GM13976 (cell line): ENCODE data around the gene KCMF1.

Experiments used
- DNase-seq: peaks from one replicate; pipeline ENCODE4 v3.0.0; 2012; ENCODE audit warnings: low spot score
- CTCF ChIP-seq: IDR thresholded peaks from 2 replicates; pipeline ENCODE4 v1.5.1; 2012; ENCODE audit warnings: borderline replicate concordance, mild to moderate bottlenecking; ENCODE audit not compliant: insufficient read depth; ENCODE audit errors: extremely low read depth, missing control alignments, control extremely low read depth
- in situ Hi-C: fragments of 300-500 bp; cut with MboI; formaldehyde crosslinking; loops from one replicate; pipeline ENCODE4 v1.12.0; 2022; ENCODE audit warnings: low sequenced_read_pairs, mixed read lengths, inconsistent platforms; ENCODE audit not compliant: unreplicated experiment

KCMF1 gene

GRCh38 chr2:84996909-84997308, 25.9 kb downstream of the KCMF1 start:
- in situ Hi-C loops: no loop called here
- no peak for TF ChIP-seq CTCF
- no peak for DNase-seq

- TF ChIP-seq CTCF: no peak
- in situ Hi-C loops: no loop called here
- peak; percentile 31 for DNase-seq
Measured at GRCh38 chr2:84999553-84999955, 28.6 kb downstream of the KCMF1 start.

- TF ChIP-seq CTCF: no peak
- DNase-seq: no peak
- in situ Hi-C loops: no loop called here
Measured at GRCh38 chr2:85001595-85001994, 30.6 kb downstream of the KCMF1 start.

GRCh38 chr2:85002534-85002933, 31.6 kb downstream of the KCMF1 start:
- no peak for TF ChIP-seq CTCF
- in situ Hi-C loops: no loop called here
- DNase-seq: no peak

- in situ Hi-C loops: no loop called here
- TF ChIP-seq CTCF: no peak
Measured at GRCh38 chr2:85008252-85008651, 37.3 kb downstream of the KCMF1 start.

GRCh38 chr2:85009019-85009618, 38.2 kb downstream of the KCMF1 start:
- TF ChIP-seq CTCF: no peak
- no peak for DNase-seq
- in situ Hi-C loops: no loop called here

More at GRCh38 chr2:85008252-85008651, 37.3 kb downstream of the KCMF1 start:
- DNase-seq: no peak
